DMS153 treated with DMSO at 0.1 percent for 48 hours (cell line): ENCODE measurements around the gene GSTM4.
"Not testable (repeated sequence)": the region's sequence is repeated elsewhere in the genome, so short reads cannot be mapped to it uniquely, and the experiment has no call there.

Experiments
- DNase-seq: peaks from one replicate; lab custom pipeline; 2025; ENCODE audit not compliant: unreplicated experiment; lab: John Stamatoyannopoulos, UW

The GSTM4 gene

GRCh38 chr1:109664671-109665070 lies 8.8 kb downstream of the GSTM4 start:
- DNase-seq, result no peak

GRCh38 chr1:109667452-109668122 lies 11.7 kb downstream of the GSTM4 start, which contains the start of gene GSTM2:
Gene GSTM2 (plus strand): TSS chr1:109668057. CDS start chr1:109668116, 59 bp downstream.
- no peak for DNase-seq

GRCh38 chr1:109668123-109668775 lies 12.3 kb downstream of the GSTM4 start:
- DNase-seq, result no peak

- no peak for DNase-seq
Measured at GRCh38 chr1:109669246-109669948, 13.5 kb downstream of the GSTM4 start.

- not testable (repeated sequence) for DNase-seq
Measured at GRCh38 chr1:109669949-109670302, 14.0 kb downstream of the GSTM4 start.

- no peak for DNase-seq
Measured at GRCh38 chr1:109671067-109671466, 15.2 kb downstream of the GSTM4 start.

- DNase-seq, result not testable (repeated sequence)
Measured at GRCh38 chr1:109673861-109674260, 18.0 kb downstream of the GSTM4 start.

GRCh38 chr1:109676683-109677381 lies 20.9 kb downstream of the GSTM4 start:
- not testable (repeated sequence) for DNase-seq

GRCh38 chr1:109677459-109677858 lies 21.6 kb downstream of the GSTM4 start:
- DNase-seq, result no peak

GRCh38 chr1:109678637-109679036 lies 22.7 kb downstream of the GSTM4 start:
- not testable (repeated sequence) for DNase-seq

- DNase-seq, result not testable (repeated sequence)
Measured at GRCh38 chr1:109684777-109685176, 28.9 kb downstream of the GSTM4 start.

GRCh38 chr1:109685399-109685798 lies 29.5 kb downstream of the GSTM4 start:
- not testable (repeated sequence) for DNase-seq

GRCh38 chr1:109685890-109686289 lies 30.0 kb downstream of the GSTM4 start:
- not testable (repeated sequence) for DNase-seq

- DNase-seq, result not testable (repeated sequence)
Measured at GRCh38 chr1:109687109-109687508, 31.2 kb downstream of the GSTM4 start.

- no peak for DNase-seq
Measured at GRCh38 chr1:109687641-109688499, 32.0 kb downstream of the GSTM4 start, which contains the start of gene GSTM1. Gene GSTM1 (plus strand): TSS chr1:109687817. CDS start chr1:109687874, 57 bp downstream.

- no peak for DNase-seq
Measured at GRCh38 chr1:109689844-109690405, 34.0 kb downstream of the GSTM4 start.

GRCh38 chr1:109691759-109692158 lies 35.9 kb downstream of the GSTM4 start:
- DNase-seq, result no peak

- not testable (repeated sequence) for DNase-seq
Measured at GRCh38 chr1:109694400-109694799, 38.5 kb downstream of the GSTM4 start.

- not testable (repeated sequence) for DNase-seq
Measured at GRCh38 chr1:109695138-109695537, 39.2 kb downstream of the GSTM4 start.

GRCh38 chr1:109697066-109697465 lies 41.2 kb downstream of the GSTM4 start:
- DNase-seq, result no peak
